ENCODE measurements around the gene LIN28B.
"Not testable (repeated sequence)": the region's sequence is repeated elsewhere in the genome, so short reads cannot be mapped to it uniquely, and the experiment has no call there.

Gene LIN28B

DNA sequence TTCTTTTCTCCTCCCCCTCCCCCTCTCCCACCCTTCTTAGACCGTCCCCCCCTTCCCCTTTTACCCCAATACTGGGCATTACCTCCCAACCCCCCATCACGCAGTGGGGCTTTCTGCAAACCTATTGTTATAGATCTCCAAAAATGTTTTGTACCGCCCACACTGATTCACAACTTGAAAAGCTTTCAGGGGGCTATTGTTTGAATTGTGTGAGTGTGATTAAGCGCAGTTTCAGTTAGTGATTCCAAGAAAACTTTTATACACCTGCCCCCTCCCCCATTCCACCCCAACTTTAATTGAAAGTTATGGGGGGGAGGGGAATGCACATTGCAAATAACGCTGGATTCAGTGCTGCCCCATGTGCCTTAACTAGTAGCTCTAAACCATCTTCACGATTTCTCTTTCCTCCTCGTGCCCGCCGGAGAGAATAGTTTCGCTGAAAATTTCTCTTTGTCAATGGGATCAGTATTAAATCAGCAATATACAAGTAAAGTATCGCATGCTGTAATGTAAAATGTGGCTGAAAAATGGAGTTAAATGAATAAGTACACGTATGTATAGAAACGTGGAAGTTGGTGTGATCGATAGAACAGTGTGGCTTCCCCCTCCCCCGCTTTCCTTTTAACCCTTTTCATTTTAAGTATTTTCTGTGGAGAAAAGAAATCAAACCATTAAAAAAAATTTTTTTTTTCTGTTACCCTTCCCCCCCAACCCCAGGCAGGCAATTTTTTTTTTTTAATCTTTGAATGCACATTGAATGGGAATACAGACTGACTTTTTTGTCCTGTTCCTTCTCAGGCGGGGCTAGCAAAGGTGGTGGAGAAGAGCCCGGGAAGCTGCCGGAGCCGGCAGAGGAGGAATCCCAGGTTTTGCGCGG is 632 bp downstream of the LIN28B start:
- no peak for DNase-seq

DNA sequence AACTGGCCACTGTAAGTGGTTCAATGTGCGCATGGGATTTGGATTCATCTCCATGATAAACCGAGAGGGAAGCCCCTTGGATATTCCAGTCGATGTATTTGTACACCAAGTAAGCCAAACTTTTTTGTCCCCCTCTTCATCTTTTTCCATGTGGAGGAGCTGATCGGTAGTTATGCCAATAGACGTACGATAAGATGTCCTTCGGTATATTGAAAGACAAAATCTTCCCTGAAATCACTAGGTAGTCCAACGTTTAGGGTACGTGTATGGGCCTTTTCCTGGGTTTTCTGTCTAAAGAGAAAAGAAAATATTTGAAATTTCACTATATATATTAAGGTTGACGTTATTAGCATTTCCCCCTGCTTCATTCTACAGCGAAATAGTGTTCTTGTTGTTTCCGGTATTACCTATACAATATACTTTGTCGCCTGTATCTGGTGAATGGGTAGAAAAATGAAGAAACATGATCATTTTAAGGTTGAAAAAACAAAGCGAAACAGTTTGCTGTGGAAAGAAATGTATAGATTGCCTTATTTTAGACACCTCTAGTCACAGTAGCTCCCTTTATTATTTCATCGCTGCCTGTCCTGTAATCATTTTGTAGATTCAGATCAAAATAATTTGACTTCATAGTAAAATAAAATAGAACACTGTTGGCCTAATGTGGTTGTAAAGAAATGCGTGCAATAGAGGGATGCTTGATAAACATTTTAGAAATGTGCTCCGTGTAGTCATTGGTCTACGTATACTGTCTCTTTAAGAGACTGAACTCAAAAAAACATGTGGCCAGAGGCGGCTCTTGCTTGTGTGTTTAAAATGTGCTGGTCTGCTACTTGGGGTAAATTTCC is 1.5 kb downstream of the LIN28B start:
- no peak for DNase-seq

DNA sequence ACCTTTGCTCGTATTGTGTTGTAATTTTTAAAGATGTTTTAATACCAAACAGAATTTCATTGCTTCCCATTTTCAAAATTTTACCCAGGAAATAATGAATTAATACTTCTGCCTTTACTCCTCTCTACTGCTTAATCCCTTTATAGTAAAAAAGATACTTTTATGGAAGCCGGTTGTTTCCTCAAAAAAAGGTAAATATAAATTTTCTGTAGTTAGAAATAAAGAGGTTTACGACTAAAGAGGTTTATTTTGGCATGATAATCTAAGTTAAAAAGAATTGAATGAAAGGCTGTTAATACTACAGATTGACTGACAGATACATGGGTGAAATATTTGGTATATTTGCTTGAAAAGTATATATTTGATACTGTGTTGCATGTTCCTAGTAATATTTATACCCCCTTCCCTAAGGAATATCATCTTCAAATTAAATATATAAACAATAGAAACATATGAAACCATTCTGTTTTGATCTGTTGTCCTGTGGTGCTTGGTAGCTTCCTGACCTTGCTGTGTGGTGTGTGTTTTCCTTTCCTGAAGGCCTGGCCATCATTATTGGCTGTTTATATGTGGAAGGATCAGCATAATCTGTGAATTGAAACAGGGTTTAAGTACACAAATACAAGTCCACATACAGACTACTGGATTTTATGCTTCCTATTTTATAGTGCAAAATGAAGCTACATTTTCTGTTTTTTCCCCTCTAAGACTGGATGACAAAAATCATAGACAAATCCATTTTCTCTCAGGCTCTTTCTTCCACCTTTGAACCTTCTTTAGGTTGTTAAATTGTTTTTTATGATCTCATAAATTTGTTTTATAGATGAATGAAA is 2.3 kb downstream of the LIN28B start:
- DNase-seq, result no peak

DNA sequence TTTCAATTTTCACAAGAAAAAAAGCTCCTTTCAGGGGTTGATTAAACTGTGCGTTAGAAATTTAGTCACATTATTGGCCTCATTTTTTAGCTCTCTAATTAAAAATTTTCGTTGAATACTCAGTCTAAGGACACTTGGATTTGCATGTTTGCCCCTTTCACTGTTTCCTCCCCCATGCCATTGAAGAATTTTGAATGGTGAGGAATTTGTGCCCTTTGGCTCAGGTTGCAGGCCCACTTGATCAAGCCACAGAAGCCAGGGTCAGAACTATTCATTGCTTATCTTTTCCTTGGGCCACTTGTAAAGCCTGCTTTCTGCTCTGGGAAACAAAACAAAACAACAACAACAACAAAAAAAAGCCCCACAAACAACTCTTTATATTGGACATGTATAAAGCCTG is 12.2 kb downstream of the LIN28B start:
- DNase-seq, result no peak

DNA sequence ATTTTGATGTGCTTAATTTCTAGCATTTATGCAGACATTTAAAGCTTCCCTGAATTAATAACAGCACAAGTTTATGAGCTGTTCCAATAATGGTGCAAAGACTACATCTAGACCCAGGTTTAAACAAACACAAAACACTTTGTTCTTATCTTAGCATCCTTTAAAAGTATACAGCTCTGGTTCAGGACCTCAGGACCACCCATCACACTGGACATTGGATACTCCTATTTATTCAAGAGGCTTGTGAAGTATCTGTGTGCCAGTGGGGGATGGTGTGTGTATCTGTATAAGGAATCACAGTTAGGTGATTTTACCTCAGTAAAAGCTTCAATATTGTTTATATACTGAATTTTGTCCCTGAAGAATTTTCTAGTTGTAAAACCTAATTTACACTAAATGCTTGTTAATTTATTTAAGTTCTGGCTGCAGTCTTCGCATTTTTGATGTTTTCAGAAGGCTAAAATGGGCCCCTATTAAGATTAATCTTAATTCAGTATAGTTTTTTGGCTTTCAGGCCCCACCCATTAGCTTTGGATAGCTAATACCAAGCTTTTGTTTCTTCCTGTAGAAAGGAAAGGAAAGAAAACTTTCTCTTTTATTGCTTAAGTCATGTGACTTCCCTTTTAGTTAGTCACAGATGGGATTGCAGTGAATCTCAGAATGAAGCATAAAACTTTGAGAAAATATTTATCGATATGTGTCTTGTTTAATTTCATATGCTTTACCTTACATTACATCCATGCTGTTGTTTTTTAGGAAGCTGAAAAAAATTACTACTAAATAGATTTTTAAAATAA is 13.1 kb downstream of the LIN28B start:
- DNase-seq, result no peak

DNA sequence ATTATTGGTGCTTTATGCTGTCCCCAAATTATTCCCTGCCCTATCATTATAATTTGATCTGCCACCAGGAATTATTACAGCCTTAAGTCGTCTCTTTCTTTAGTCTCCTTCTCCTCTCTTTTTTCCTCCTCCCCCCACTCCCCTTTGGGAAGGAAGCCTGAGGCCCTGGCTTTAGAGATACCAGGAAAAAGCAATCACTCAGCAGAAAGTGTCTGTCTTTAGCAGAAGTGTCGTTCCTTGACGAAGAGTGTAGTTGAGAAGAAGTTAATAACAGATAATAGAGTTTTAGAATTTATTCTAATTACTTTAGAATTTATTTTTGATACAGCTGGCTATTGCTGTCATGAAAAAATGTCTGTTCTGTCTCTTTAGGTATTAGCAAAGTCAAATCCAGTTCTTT is 16.5 kb downstream of the LIN28B start:
- DNase-seq, result no peak

DNA sequence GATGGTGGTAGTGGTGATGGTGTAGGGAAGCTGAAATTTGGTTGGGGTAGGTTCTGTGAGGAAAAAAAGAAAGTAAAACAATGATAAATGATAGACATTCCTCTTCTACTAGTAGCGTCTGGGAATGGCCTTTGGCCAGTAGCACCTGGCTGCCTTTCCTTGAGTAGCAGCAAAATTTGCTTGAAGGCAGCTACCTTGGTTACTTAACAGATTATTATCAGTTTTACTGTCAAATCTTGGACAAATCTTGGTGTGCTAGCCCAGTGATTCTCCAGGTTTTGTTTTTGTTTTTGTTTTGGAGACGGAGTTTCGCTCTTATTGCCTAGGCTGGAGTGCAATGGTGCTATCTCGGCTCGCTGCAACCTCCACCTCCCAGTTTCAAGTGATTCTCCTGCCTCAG is 26.4 kb downstream of the LIN28B start:
- no peak for DNase-seq

DNA sequence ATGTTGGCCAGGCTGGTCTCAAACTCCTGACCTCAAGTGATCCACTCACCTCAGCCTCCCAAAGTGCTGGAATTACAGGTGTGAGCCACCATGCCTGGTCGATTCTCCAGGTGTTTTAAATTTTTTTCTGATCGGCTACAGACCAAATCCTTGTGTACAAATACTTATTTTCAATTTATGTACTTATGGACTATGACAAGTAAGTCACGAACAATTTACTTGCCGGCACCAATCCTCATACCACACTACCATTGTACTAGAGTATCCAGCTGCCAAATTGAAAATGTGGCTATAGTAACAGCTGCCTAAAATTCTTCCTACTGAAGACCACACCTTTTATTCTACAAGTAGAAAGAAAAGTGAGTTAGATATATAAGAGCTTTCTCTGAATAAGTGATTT is 26.9 kb downstream of the LIN28B start:
- DNase-seq, result no peak

DNA sequence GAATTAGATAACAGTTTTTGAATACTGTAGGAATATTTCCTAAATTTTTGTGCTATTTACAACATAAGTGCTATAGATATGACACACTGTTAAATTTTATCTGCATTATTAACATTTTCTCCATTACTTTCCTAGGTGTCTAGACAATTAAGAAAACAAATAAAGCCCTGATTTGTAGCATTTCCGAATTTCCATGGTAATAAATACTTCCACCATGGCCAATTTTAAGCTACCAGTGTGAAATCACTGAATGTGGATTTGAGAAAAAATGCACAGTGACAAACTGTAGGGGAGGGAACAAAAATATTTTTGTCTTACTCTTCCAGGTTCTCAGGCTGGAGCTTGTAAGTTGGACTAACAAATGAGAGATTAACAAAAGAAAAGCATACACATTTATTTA is 27.9 kb downstream of the LIN28B start:
- DNase-seq, result no peak

DNA sequence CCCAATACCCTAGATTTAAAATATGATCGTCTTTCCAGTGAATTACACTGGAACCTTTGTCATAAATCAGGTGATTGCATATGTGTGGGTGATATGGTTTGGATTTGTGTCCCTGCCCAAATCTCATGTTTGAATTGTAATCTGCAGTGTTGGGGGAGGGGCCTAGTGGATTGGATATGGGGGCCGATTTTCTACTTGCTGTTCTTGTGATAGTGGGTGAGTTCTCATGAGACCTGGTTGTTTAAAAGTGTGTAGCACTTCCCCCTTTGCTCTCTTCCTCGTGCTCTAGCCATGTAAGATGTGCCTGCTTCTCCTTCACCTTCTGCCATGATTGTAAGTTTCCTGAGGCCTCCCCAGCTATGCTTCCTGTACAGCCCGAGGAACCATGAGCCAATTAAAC is 29.0 kb downstream of the LIN28B start:
- DNase-seq, result not testable (repeated sequence)

DNA sequence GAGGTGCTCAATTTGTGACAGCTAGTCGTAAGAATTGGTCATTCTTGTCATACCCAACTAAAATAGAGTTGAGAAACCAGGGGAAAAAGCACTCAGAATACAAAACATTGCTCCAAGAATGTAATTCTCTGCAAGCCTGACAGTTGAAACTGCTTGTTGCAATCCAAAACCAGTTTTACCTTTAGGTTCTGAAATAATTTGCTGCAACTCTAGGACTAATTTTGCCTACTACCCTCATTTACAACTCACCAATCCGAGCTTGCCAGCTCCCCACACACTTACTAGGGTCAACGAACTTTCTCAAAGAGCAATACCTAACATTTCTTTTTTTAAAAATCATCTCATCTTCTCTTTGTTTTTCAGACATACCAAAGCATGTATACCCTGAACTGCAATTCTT is 29.7 kb downstream of the LIN28B start:
- no peak for DNase-seq

DNA sequence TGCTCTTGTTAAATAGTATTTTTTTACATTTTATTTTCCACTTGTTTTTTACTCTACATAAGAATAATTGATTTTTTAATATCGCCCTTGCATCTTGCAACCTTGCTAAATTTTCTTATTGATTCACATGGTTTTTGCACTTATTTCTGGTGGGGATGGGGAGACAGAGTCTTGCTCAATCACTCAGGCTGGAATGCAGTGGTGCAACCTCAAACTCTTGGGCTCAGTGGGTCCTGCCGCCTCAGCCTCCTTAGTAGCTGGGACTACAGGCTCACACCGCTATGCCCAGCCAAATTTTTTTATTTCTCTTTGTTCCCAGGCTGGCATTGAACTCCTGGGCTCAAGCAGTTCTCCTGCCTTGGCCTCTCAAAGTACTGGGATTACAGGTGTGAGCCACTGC is 30.3 kb downstream of the LIN28B start:
- DNase-seq, result no peak

DNA sequence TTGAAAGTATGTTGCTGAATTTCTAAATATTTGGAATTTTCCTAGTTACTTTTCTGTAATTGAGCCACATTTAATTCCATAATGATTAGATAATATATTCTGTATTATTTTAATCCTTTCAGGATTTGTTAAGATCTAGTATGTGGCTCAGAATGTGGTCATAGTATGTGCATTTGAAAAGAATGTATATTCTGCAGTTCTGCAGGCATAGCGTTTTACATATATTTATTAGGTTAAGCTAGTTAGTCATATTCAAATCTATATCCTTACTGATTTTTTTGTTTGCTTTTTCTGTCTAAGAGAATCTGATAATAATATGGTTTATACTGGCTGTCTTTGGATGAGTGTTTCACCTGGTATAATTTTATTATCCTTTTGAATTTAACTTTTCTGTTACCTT is 33.2 kb downstream of the LIN28B start:
- DNase-seq, result no peak

DNA sequence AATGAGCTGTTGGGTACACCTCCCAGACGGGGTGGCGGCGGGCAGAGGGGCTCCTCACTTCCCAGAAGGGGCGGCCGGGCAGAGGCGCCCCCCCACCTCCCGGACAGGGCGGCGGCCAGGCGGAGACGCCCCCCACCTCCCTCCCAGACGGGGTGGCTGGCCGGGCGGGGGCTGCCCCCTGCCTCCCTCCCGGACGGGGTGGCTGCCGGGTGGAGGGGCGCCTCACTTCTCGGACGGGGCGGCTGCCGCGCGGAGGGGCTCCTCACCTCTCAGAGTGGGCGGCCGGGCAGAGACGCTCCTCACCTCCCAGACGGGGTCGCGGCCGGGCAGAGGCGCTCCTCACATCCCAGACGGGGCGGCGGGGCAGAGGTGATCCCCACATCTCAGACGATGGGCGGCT is 34.2 kb downstream of the LIN28B start:
- DNase-seq, result not testable (repeated sequence)

DNA sequence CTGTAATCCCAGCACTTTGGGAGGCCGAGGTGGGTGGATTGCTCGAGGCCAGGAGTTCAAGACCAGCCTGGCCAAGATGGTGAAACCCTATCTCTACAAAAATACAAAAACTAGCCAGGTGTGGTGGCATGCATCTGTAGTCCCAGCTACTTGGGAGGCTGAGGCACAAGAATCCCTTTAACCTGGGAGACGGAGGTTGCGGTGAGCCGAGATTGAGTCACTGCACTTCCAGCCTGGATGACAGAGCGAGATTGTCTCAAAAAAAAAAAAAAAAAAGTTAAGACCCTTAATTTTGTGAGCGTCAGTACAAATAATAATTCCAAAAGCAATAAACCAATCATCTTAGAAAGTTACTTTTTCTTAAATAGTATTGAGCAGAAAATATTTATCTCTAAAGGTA is 36.7 kb downstream of the LIN28B start:
- DNase-seq, result not testable (repeated sequence)

DNA sequence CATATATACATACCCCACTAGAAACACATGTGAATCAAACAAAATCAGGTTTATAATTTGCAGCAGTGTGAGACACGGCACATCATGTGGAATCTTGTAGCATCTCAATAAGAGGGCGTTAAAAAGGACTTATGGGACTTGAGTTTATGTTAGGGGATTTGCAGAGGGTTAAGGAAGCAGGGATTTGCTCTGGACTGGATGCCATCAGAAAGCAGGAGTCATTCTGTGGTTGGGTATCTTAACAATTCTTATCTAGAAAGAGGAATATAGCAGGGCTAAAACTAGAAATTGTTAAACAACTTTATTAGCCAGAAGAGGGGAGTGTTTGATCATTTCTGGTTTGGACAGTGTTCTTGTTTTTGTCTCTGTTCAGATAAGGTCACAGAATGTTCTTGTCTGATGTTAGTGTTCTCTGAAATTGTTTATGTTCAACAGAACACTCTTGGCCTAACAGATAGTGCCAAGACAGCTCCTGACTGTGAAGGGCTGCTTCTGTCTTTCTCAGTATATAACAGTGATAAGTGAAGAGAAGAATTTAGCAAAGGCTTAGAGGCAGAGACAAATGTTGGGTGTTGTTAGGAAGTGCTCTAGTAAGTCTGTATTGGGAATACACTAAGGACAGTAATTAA is 39.2 kb downstream of the LIN28B start:
- no peak for DNase-seq

DNA sequence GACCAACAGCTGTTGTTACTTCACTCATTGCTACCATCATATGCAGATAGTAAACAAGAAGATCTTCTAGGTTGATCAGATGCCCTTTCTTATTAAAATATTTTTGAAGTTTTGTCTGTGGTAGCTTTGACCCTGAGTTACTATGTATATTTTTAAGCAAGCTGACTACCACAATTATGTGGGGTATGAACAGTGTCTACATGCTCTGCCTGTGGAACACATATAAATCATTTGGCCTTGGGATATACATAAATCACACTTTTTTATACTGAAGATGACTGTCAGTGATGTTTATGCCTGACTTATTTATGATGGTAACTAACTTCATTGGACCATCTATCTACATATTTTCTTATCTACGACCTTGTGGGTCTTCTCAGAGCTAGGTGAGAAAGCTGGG is 44.2 kb downstream of the LIN28B start:
- DNase-seq, result no peak

DNA sequence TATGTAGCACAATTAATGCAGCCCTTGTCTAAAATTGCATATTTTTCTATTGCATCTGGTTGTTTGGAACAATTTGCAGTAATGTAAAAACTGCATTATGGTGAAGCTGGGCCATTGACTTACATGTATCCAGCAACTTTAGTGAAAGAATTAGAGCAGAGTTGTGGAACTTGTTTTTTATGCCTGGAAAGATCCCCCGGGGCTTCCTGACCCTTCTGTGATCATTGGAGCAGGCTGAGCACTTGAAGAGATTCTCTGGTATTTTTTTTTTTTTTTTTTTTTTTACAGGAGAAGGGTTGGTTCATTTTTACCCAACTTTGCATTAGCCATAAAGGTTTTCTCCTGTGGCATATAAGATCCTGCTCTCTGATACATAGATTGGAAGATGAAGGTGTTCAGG is 45.0 kb downstream of the LIN28B start:
- DNase-seq, result no peak

DNA sequence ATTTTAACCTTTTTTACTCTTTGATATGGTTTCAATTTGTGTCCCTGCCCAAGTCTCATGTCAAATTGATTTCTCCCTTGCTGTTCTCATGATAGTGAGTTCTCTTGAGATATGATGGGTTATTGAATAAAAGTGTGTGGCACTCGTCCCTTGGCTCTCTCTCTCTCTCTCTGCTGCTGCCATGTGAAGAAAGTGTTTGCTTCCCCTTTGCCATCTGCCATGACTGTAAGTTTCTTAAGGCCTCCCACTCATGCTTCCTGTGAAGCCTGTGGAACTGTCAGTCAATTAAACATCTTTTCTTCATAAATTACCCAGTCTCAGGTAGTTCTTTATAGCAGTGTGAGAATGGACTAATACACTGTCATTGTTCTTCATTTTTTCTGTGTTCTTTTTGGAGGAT is 48.5 kb downstream of the LIN28B start:
- DNase-seq, result no peak

DNA sequence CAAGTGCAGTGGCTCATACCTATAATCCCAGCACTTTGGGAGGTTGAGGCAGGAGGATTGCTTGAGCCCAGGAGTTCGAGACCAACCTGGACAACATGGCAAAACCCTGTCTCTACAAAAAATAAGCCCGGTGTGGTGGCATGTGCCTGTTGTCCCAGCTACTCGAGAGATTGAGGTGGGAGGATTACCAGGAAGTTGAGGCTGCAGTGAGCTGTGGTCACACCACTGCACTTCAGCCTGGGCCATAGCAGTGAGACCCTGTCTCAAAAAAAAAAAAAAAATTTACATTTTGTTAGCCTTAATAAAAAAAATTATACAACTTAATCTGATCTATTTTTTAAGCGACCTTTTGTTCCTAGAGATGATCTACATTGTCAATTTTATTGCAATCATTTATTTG is 56.6 kb downstream of the LIN28B start:
- DNase-seq, result not testable (repeated sequence)

DNA sequence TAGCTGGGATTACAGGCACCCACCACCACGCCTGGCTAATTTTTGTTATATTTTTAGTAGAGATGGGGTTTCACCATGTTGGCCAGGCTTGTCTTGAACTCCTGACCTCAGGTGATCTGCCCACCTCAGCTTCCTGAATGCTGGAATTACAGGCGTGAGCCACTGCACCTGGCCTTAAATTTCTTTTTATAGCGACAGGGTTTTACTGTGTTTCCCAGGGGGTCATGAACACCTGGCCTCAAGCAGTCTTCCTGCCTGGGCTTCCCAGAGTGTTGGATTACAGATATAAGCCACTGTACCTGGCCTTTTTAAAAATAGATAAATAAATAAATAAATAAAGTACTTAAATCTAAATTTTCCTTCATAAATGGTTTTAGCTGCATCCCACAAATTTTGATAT is 57.5 kb downstream of the LIN28B start:
- no peak for DNase-seq

DNA sequence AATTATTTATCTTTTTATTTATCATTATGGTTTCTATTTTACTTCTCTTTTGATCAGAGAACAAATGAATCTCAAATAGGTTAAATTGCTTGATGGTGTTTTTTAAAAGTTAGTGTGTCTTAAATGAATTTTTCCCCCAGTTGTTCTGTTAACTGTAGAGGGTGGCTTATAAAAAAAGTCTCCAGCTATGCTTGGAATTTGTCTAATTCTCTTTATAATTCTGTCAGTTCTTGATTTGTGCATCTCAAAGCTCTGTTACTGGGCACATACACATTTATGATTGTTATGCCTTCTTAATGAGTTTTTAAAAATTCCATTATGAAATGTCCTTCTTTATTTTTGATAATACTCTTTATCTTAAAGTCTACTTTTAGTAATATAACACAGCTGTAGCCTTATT is 58.0 kb downstream of the LIN28B start:
- DNase-seq, result no peak

Data from activated CD4-positive, alpha-beta T cell treated with anti-CD3 and anti-CD28 coated beads, Interleukin-2, amount 50 U/mL, for 48 hours (primary cell).